Fibroblast of lung (primary cell): ENCODE measurements around the gene ELOVL2.

Experiments
- CTCF ChIP-seq, 2 donors: IDR thresholded peaks in 1 of 2; conservative IDR thresholded peaks in 1 of 2; 1 replicate in 1 of 2; 2 replicates in 1 of 2; pipeline ENCODE4 v1.5.1; 2011 to 2012; ENCODE audit warnings: low read length in 2 of 2, control low read depth in 1 of 2, inconsistent platforms in 1 of 2, low read depth in 1 of 2, mild to moderate bottlenecking in 1 of 2
- EZH2 ChIP-seq: IDR thresholded peaks from 2 replicates; pipeline ENCODE4 v1.5.1; 2012; ENCODE audit warnings: low read length, control low read depth, mild to moderate bottlenecking; ENCODE audit errors: missing control alignments

- TF ChIP-seq CTCF (conservative IDR thresholded peaks at IDR 0.05 in 1 of 2, IDR thresholded peaks at IDR 0.05 in 1 of 2; ENCODE audit: low read depth in 1 of 2, low read length in 2 of 2) (no peak), EZH2 (no peak)
These were observed 1.2 kb downstream of the ELOVL2 start for GRCh38 chr6:11042750-11043377.
